Astrocyte (in vitro differentiated cells and primary cell): ENCODE results near the gene LRRC45. TPM values are rescaled to one million over a fixed set of nuclear protein-coding genes. Genes with fewer than 3 reads are reported as not detected.

Experiments used
- DNase-seq: peaks from one replicate; pipeline ENCODE4 v3.0.0-alpha.2; 2010; ENCODE audit warnings: low read depth
- FAIRE-seq: peaks from 2 replicates; lab custom pipeline; 2011; peaks lifted over from hg19 to GRCh38; lab: Jason Lieb, UNC
- H2AFZ ChIP-seq: 2 replicates; pipeline ENCODE4 v1.6.0; 2012; ENCODE audit warnings: low read depth, low read length, inconsistent platforms
- H3K27ac ChIP-seq: 2 replicates; pipeline ENCODE4 v1.5.1; 2011; ENCODE audit warnings: low read depth, low read length, inconsistent platforms
- H3K27me3 ChIP-seq: 2 replicates; pipeline ENCODE4 v1.6.0; 2011; ENCODE audit warnings: low read length, inconsistent platforms; ENCODE audit not compliant: insufficient read depth
- H3K36me3 ChIP-seq: 2 replicates; pipeline ENCODE4 v1.5.1; 2011; ENCODE audit warnings: low read length, inconsistent platforms; ENCODE audit not compliant: insufficient read depth
- H3K4me1 ChIP-seq: 2 replicates; pipeline ENCODE4 v1.5.1; 2011; ENCODE audit warnings: low read length, inconsistent platforms; ENCODE audit not compliant: insufficient read depth
- H3K4me2 ChIP-seq: 2 replicates; pipeline ENCODE4 v1.6.0; 2012; ENCODE audit warnings: low read length, inconsistent platforms
- H3K4me3 ChIP-seq: 2 replicates; pipeline ENCODE4 v1.5.1; 2011; ENCODE audit warnings: low read depth, mild to moderate bottlenecking, low read length, inconsistent platforms; ENCODE audit not compliant: insufficient read depth
- H3K79me2 ChIP-seq: 2 replicates; pipeline ENCODE4 v1.6.0; 2012; ENCODE audit warnings: mild to moderate bottlenecking, low read length, inconsistent platforms; ENCODE audit not compliant: insufficient read depth
- H3K9ac ChIP-seq: 2 replicates; pipeline ENCODE4 v1.6.0; 2012; ENCODE audit warnings: mild to moderate bottlenecking, low read length, inconsistent platforms
- H3K9me3 ChIP-seq: 2 replicates; pipeline ENCODE4 v1.5.1; 2012; ENCODE audit warnings: low read depth, mild to moderate bottlenecking, low read length, inconsistent platforms; ENCODE audit not compliant: insufficient read depth
- H4K20me1 ChIP-seq: 2 replicates; pipeline ENCODE4 v1.6.0; 2012; ENCODE audit warnings: low read length, inconsistent platforms; ENCODE audit not compliant: insufficient read depth
- H3K27ac Mint-ChIP-seq: one replicate; pipeline ENCODE4 v1.8.0; 2021; ENCODE audit warnings: mild to moderate bottlenecking, mixed read lengths; ENCODE audit not compliant: unreplicated experiment
- H3K27me3 Mint-ChIP-seq: one replicate; pipeline ENCODE4 v1.8.0; 2021; ENCODE audit warnings: low read depth, mixed read lengths; ENCODE audit not compliant: unreplicated experiment
- H3K36me3 Mint-ChIP-seq: one replicate; pipeline ENCODE4 v1.8.0; 2021; ENCODE audit warnings: low read depth, mixed read lengths; ENCODE audit not compliant: unreplicated experiment
- H3K4me1 Mint-ChIP-seq: one replicate; pipeline ENCODE4 v1.8.0; 2021; ENCODE audit warnings: low read depth, mixed read lengths; ENCODE audit not compliant: unreplicated experiment
- H3K4me3 Mint-ChIP-seq: one replicate; pipeline ENCODE4 v1.8.0; 2021; ENCODE audit warnings: mild to moderate bottlenecking, moderate library complexity, mixed read lengths; ENCODE audit not compliant: unreplicated experiment
- H3K9me3 Mint-ChIP-seq: one replicate; pipeline ENCODE4 v1.8.0; 2021; ENCODE audit warnings: mild to moderate bottlenecking, mixed read lengths; ENCODE audit not compliant: unreplicated experiment
- EZH2 ChIP-seq: IDR thresholded peaks from 2 replicates; pipeline ENCODE4 v1.6.1; 2012; ENCODE audit warnings: mild to moderate bottlenecking, low read length, inconsistent platforms; ENCODE audit not compliant: insufficient read depth
- total RNA-seq: library from RNA; stranded (reverse); gene quantifications from 2 replicates; pipeline ENCODE4 v1.2.1, GENCODE V29; 2021
- TF ChIP-seq, protein P1 (sequence below): IDR thresholded peaks from 2 replicates; pipeline ENCODE4 v1.5.1; 2011; ENCODE audit warnings: low read depth, mild to moderate bottlenecking, inconsistent platforms, low read length, moderate library complexity; ENCODE audit not compliant: insufficient read depth

The LRRC45 gene
- total RNA-seq, 1 donor from 2014 or later: 6.6 TPM

GRCh38 chr17:81998691-81999438, 24.2 kb upstream of the LRRC45 start:
- peaks cover 3% of the 10 kb centered on the region for H3K36me3 Mint-ChIP-seq
- H2AFZ ChIP-seq: no peak overlapping the region
- no peak for DNase-seq
- H3K4me3 Mint-ChIP-seq: no peak overlapping the region
- no peak overlapping the region for H3K4me2 ChIP-seq
- H3K4me3 ChIP-seq: no peak overlapping the region
- H3K4me1 ChIP-seq: peaks cover 16% of the 10 kb centered on the region
- no peaks in the 10 kb centered on the region for H3K9me3 Mint-ChIP-seq
- H3K9me3 ChIP-seq: no peaks in the 10 kb centered on the region
- H3K79me2 ChIP-seq: no peaks in the 10 kb centered on the region
- peaks cover 13% of the 10 kb centered on the region for H3K4me1 Mint-ChIP-seq
- H3K27me3 Mint-ChIP-seq: no peaks in the 10 kb centered on the region
- TF ChIP-seq, protein P1, sequence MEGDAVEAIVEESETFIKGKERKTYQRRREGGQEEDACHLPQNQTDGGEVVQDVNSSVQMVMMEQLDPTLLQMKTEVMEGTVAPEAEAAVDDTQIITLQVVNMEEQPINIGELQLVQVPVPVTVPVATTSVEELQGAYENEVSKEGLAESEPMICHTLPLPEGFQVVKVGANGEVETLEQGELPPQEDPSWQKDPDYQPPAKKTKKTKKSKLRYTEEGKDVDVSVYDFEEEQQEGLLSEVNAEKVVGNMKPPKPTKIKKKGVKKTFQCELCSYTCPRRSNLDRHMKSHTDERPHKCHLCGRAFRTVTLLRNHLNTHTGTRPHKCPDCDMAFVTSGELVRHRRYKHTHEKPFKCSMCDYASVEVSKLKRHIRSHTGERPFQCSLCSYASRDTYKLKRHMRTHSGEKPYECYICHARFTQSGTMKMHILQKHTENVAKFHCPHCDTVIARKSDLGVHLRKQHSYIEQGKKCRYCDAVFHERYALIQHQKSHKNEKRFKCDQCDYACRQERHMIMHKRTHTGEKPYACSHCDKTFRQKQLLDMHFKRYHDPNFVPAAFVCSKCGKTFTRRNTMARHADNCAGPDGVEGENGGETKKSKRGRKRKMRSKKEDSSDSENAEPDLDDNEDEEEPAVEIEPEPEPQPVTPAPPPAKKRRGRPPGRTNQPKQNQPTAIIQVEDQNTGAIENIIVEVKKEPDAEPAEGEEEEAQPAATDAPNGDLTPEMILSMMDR: no peak
- TF ChIP-seq EZH2: no peak
- H3K27me3 ChIP-seq: no peaks in the 10 kb centered on the region
- no peak overlapping the region for H3K27ac ChIP-seq
- H3K9ac ChIP-seq: no peak overlapping the region
- H3K27ac Mint-ChIP-seq: no peak overlapping the region
- peaks cover 30% of the 10 kb centered on the region for H4K20me1 ChIP-seq
- FAIRE-seq: no peak
- no peaks in the 10 kb centered on the region for H3K36me3 ChIP-seq

- Mint-ChIP-seq H3K4me1 (peaks cover 14% of the 10 kb centered on the region), H3K27ac (no peak overlapping the region), H3K27me3 (no peaks in the 10 kb centered on the region), H3K4me3 (no peak overlapping the region), H3K36me3 (peaks cover 3% of the 10 kb centered on the region), H3K9me3 (no peaks in the 10 kb centered on the region)
- Histone ChIP-seq H3K9me3 (no peaks in the 10 kb centered on the region), H3K27me3 (no peaks in the 10 kb centered on the region), H3K4me3 (no peak overlapping the region), H3K4me2 (no peak overlapping the region), H2AFZ (no peak overlapping the region), H3K9ac (no peak overlapping the region), H3K79me2 (no peaks in the 10 kb centered on the region), H3K4me1 (peaks cover 23% of the 10 kb centered on the region), H3K36me3 (no peaks in the 10 kb centered on the region), H3K27ac (no peak overlapping the region), H4K20me1 (peaks cover 28% of the 10 kb centered on the region)
- TF ChIP-seq, protein P1: no peak
- TF ChIP-seq EZH2: no peak
- DNase-seq (no peak), FAIRE-seq (no peak)
Observed at GRCh38 chr17:81999587-81999975, 23.5 kb upstream of the LRRC45 start.
